Neural cell (in vitro differentiated cells): Measurements from ENCODE around the gene RP2.

Source experiments
- EP300 ChIP-seq: fragments of 450-650 bp; conservative IDR thresholded peaks from 2 replicates; pipeline ENCODE4 v1.6.1; 2014; ENCODE audit warnings: antibody characterized with exemption, mild to moderate bottlenecking, moderate library complexity; ENCODE audit not compliant: poor library complexity, severe bottlenecking
- EZH2 ChIP-seq: fragments of 200-600, 300-800 bp; shearing (Covaris generic), sonication (generic); IDR thresholded peaks from 2 replicates; pipeline ENCODE4 v1.6.1; 2014; ENCODE audit warnings: antibody characterized with exemption, low read length, borderline replicate concordance, mild to moderate bottlenecking; ENCODE audit not compliant: insufficient read depth, poor library complexity, severe bottlenecking
- MXI1 ChIP-seq: fragments of 450-650 bp; conservative IDR thresholded peaks from 2 replicates; pipeline ENCODE4 v1.6.1; 2014; ENCODE audit warnings: antibody characterized with exemption, mild to moderate bottlenecking; ENCODE audit not compliant: poor library complexity, severe bottlenecking
- POLR2AphosphoS5 ChIP-seq: IDR thresholded peaks from 2 replicates; pipeline ENCODE4 v1.6.1; 2012
- RAD21 ChIP-seq: fragments of 450-650 bp; conservative IDR thresholded peaks from 2 replicates; pipeline ENCODE4 v1.6.1; 2014; ENCODE audit warnings: antibody characterized with exemption, mild to moderate bottlenecking, moderate library complexity
- SMC3 ChIP-seq: fragments of 450-650 bp; conservative IDR thresholded peaks from 2 replicates; pipeline ENCODE4 v1.6.1; 2014; ENCODE audit warnings: antibody characterized with exemption, mild to moderate bottlenecking, moderate library complexity; ENCODE audit not compliant: poor library complexity
- TAF1 ChIP-seq: IDR thresholded peaks from 2 replicates; pipeline ENCODE4 v1.6.1; 2012; ENCODE audit warnings: low read depth
- TF ChIP-seq, protein P1 (sequence below): IDR thresholded peaks from 2 replicates; pipeline ENCODE4 v1.6.1; 2012; ENCODE audit warnings: borderline replicate concordance
- TF ChIP-seq, protein P2 (sequence below): fragments of 450-650 bp; IDR thresholded peaks from 2 replicates; pipeline ENCODE4 v1.5.1; 2014; ENCODE audit warnings: antibody characterized with exemption, mild to moderate bottlenecking, moderate library complexity; ENCODE audit not compliant: poor library complexity, severe bottlenecking

DNA sequence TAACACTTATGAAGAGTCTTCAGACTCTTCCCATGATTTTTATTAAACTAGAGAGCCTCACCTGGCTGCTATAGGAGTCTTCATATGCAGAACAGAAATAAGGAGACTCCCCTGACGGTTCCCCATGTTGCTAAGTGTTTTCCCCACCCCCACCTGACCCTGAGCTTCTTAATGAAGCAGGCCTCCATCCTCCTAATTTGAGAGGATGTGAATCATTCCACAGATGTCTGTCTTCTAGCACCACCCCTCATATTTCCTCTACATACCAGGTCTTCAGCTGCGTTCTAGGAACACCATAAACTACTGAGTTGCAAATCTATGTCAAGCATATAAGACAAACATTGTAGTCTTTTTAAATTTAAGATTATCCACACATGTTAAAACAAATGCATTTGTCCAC lies 36.9 kb downstream of the RP2 start:
- no peak for TF ChIP-seq POLR2AphosphoS5
- TF ChIP-seq, protein P1, sequence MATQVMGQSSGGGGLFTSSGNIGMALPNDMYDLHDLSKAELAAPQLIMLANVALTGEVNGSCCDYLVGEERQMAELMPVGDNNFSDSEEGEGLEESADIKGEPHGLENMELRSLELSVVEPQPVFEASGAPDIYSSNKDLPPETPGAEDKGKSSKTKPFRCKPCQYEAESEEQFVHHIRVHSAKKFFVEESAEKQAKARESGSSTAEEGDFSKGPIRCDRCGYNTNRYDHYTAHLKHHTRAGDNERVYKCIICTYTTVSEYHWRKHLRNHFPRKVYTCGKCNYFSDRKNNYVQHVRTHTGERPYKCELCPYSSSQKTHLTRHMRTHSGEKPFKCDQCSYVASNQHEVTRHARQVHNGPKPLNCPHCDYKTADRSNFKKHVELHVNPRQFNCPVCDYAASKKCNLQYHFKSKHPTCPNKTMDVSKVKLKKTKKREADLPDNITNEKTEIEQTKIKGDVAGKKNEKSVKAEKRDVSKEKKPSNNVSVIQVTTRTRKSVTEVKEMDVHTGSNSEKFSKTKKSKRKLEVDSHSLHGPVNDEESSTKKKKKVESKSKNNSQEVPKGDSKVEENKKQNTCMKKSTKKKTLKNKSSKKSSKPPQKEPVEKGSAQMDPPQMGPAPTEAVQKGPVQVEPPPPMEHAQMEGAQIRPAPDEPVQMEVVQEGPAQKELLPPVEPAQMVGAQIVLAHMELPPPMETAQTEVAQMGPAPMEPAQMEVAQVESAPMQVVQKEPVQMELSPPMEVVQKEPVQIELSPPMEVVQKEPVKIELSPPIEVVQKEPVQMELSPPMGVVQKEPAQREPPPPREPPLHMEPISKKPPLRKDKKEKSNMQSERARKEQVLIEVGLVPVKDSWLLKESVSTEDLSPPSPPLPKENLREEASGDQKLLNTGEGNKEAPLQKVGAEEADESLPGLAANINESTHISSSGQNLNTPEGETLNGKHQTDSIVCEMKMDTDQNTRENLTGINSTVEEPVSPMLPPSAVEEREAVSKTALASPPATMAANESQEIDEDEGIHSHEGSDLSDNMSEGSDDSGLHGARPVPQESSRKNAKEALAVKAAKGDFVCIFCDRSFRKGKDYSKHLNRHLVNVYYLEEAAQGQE, result no peak
- TF ChIP-seq, protein P2, sequence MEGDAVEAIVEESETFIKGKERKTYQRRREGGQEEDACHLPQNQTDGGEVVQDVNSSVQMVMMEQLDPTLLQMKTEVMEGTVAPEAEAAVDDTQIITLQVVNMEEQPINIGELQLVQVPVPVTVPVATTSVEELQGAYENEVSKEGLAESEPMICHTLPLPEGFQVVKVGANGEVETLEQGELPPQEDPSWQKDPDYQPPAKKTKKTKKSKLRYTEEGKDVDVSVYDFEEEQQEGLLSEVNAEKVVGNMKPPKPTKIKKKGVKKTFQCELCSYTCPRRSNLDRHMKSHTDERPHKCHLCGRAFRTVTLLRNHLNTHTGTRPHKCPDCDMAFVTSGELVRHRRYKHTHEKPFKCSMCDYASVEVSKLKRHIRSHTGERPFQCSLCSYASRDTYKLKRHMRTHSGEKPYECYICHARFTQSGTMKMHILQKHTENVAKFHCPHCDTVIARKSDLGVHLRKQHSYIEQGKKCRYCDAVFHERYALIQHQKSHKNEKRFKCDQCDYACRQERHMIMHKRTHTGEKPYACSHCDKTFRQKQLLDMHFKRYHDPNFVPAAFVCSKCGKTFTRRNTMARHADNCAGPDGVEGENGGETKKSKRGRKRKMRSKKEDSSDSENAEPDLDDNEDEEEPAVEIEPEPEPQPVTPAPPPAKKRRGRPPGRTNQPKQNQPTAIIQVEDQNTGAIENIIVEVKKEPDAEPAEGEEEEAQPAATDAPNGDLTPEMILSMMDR, result no peak
- no peak for TF ChIP-seq RAD21
- TF ChIP-seq TAF1, result no peak
- TF ChIP-seq EP300, result no peak
- TF ChIP-seq EZH2, result no peak
- no peak for TF ChIP-seq SMC3
- no peak for TF ChIP-seq MXI1
